Non-pigmented ciliary epithelial cell (primary cell): ENCODE results near the gene NBPF6.
"Not testable (repeated sequence)": the region's sequence is repeated elsewhere in the genome, so short reads cannot be mapped to it uniquely, and the experiment has no call there.

ENCODE experiments used
- DNase-seq: peaks from one replicate; pipeline ENCODE4 v3.0.0-alpha.2; 2010; ENCODE audit warnings: low read depth

Gene NBPF6, protein sequence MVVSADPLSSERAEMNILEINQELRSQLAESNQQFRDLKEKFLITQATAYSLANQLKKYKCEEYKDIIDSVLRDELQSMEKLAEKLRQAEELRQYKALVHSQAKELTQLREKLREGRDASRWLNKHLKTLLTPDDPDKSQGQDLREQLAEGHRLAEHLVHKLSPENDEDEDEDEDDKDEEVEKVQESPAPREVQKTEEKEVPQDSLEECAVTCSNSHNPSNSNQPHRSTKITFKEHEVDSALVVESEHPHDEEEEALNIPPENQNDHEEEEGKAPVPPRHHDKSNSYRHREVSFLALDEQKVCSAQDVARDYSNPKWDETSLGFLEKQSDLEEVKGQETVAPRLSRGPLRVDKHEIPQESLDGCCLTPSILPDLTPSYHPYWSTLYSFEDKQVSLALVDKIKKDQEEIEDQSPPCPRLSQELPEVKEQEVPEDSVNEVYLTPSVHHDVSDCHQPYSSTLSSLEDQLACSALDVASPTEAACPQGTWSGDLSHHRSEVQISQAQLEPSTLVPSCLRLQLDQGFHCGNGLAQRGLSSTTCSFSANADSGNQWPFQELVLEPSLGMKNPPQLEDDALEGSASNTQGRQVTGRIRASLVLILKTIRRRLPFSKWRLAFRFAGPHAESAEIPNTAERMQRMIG

DNA sequence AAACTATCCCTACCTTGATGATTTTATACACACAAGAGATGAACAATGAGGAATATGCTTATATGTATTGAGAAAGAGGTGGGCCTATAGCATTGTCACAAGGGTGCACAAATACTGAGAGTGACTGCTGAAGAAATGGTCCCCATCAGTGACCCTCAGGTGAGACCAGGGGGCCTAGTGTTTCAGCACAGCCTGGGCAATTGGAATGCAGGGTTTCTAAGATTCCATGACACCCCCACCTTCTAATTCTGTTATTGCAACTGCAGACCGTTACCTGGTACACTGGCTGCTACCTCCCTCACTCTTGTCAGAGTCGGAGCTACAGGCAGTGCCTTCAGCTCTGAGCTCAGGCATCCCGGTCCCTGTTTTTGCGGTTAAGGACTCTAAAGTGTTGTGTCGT, at the start of gene NBPF6:
Gene NBPF6 (plus strand): TSS at position 301 of the 400 bp plus-strand sequence. CDS start 259 bp downstream, outside the sequence.
- DNase-seq, result not testable (repeated sequence)

DNA sequence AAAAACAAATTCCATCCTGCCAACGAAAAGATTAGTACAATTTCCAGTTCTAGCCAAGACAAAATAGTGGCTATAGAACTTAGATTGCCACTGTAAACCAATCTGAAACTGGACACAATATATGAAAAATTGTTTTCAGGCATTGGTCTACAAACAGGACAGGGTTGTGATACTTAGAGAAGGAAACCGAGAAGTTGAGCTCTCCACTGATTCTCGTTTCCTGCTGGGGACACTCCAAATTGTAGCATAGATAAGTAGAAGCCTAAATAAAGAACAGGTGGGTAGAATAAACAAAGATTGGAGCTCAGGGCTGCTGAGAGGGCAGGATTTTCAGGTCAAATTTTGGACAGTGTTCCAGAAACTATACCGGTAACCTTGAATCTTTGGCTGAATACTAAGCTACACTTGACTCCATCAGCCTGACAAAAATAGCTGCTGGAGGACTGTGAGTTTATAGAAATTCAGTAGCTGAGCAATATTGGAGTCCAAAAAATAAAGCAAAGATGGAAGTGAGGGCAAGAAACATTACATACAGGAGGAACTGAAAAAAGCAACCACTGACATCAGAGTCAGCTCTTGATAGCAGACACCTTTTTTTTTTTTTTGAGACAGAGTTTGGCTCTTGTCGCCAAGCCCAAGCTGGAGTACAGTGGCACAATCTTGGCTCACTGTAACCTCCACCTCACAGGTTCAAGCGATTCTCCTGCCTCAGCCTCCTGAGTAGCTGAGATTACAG, 38.9 kb upstream of the NBPF6 start:
- DNase-seq, result not testable (repeated sequence)

DNA sequence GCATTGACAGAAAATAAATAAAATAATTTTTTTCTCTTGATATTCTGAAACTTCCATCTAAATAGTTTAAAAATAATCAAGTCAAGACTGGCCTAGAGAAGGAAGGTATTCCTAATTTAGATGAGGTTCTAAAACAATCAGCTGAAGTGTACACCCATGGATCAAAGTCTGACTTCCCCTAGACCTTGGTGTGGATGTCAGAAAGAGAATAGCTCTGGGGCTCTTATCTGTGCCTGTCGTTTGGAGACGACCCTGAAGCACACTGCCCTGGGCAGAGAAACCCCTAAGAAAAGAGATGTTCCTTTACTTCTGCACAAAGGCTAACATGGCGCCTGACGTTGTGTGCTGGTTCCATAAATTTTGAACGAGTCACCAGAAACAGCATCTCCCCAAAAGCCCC, 30.0 kb upstream of the NBPF6 start:
- DNase-seq, result not testable (repeated sequence)

DNA sequence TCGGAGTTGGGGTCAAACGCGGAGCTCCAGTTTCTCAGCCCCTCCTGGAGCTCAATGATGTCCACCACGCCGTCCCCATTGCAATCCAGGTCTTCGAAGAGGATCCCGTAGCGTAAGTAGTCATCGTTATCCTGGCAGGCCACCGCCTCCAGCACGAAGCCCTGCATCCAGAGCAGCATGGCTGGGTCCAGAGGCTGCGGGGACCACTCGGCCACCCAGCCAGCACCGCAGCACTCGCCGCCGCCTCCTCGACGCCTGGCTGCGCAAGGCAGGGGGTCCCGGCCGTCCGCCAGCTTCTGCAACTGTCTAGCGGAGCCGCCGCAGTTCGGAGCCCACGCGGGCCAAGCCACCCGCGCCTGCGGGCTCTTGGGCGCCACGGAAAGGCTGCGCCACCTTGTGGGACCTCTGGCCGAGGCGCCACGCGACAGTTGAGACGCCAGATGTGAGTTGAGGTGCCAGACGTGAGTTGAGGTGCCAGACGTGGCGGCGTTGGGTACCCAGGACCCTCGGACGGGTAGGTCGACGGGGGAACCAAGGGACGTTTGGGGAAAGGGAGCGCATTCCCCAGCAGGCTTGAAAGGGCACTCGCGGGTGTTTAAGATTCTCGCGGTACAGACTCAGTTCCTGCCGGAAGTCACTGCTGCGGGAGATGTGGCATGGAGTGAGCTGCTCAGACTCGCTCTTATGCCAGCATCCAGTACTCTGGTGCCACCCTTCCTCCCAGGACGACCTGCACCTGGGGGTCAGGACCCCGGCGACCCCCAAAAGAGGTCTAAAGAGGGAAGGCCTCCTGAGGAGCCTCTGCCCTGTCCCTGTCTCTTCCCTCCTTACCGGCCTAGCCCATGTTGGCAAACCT, 28.9 kb upstream of the NBPF6 start:
- not testable (repeated sequence) for DNase-seq

DNA sequence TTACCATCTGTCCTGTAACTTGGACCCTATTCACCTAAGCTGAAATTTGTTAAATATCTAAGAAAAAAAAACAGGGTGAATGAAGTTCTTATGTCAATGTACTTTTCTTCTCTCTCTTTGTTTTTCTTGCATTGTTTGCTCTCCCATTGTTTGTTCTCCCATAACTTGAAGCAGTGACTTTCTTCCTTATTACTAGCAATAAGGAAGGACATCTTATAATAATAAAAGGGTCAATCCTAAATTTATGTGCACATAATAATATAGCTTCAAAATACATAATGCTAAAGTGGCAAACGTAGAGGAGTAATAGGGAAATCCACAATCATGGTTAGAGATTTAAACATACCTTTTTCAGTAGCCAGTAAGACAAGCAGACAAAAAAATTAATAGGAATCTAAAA, 23.3 kb upstream of the NBPF6 start:
- not testable (repeated sequence) for DNase-seq

DNA sequence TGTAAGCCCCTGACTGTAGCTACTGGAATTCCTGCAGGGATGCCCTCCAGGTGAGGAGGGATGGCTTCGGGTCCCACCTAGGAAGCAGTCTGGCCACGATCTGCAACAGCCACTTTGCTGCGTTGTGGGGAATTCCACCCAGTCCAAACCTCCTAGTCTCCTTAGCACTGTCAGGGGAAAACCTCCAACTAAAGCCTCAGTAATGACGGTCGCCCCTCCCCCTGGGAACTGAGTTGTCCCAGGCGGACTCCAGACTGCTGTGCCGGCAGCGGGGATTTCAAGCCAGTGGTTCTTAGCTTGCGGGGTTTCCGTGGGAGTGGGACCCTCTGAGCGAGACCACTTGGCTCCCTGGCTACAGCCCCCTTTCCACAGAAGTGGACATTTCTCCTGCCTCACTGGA, 18.1 kb upstream of the NBPF6 start:
- DNase-seq, result not testable (repeated sequence)

DNA sequence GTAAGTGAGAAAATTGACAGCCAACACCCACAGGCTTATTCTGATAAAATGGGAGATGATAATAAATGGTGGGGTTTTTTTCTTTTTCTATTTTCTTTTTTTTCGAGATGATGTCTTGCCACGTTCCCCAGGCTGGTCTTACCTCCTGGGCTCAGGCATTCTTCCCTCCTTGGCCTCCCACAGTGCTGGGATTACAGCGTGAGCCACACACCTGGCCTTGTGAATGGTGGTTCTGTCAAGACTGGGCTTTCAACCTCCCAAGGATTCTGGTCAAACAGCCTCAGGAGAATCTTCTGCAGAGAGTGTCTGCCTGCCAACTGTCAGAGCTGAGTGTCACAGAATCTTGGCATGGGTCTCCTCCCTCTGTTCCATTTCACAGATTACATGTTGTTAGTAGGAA, 16.7 kb upstream of the NBPF6 start:
- not testable (repeated sequence) for DNase-seq

DNA sequence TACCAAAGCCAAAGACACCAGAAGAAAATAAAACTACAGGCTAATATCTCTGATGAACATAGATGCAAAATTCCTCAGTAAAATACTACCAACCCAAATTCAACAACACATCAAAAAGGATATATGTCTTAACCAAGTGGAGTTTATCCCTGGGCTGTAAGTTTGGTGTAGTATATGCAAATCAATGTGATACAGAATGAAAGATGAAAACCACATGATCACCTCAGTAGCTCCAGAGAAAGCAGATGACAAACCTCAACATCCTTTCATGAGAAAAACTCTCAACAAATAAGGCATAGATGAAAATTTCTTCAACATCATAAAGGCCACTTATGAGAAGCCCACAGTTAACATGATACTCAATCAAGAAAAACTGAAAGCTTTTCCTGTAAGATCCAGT, 11.6 kb upstream of the NBPF6 start:
- DNase-seq, result not testable (repeated sequence)

DNA sequence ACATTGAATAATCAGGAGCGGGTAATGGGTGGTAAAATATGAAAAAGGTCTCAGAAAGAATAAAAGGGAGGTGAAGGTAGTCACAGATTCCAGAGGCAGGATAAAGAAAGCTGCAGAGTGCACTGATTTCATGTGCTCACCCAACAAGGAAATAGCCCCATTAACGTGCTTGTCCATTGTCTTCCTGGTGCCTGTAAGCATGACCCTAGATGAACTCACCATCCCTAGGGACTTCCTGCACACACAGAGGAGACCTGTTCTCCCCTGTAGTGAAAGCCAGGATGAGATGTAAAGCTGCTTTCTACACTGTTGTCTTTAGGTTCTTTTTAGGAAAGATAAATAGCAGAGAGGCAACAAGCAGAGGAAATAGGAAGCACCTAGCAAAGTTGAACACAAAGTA, 4.4 kb downstream of the NBPF6 start:
- not testable (repeated sequence) for DNase-seq

DNA sequence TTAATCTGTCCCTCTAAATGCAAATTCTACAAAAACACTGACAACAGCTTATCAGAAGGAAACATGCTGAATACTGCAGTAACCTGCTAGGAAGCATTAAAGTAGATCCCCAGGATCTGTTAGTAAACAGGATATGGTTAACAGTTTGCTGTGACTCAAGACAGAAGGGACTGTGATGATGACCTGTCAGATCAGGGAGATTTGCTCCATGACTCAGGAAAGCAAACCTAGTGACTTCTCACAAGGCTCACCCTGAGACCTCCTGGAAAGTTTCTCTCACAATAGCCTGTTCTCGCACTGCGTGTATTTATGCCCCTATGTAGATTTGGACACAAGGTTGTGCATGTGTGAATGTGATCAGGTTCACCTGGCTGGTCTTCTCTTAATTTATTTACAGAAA, 8.5 kb downstream of the NBPF6 start:
- DNase-seq, result not testable (repeated sequence)

DNA sequence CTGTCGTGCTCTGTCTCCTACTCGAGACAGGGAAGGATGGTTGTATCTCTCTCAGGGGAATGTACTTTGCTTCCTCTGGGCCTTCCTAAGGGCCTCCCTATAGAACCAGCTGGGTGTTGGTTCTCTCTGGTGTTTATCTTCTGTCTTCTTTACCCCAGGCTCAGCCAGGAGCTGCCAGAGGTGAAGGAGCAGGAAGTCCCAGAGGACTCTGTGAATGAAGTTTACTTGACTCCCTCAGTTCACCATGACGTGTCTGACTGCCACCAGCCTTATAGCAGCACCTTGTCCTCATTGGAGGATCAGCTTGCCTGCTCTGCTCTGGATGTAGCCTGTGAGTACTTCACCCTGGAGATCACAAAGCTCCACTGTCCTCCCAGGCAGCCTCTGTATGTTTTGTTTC, 11.6 kb downstream of the NBPF6 start:
- not testable (repeated sequence) for DNase-seq

DNA sequence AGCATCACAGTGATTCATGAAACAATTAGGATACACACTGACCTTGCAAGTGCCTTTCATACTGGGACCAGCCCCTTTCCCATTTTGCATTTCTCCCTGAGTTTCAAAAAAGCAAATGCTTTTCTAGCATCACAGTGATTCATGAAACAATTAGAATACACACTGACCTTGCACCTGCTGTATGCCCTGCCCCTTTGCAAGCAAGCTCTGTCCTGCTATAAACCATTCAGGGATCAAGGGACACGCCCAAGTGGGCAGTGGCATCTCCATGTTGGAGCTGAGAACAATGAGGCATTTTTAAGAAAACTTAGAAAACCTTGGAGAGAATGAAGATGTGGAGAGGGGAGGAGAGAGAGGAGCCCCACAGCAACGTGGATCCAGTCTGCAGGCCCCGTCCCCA, 13.8 kb downstream of the NBPF6 start:
- not testable (repeated sequence) for DNase-seq

DNA sequence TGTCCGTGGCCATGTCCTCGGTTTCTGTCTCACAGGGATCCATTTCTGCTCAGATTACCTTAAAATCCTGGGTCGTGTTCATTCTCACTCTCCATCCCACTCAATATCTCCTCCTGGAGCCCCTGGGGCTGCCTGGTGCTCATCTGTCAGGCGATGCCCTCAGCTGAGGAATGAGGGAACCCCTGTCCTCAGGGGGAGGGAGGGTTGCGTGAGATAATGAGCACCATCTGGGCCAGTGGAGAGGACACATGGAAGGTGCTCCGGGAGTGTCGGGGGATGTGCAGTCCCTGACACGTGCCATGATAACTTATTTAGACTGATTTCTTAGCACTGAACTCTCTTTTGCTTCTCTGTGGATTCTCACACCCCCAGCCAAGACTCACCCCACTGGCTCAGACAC, 16.0 kb downstream of the NBPF6 start:
- not testable (repeated sequence) for DNase-seq

DNA sequence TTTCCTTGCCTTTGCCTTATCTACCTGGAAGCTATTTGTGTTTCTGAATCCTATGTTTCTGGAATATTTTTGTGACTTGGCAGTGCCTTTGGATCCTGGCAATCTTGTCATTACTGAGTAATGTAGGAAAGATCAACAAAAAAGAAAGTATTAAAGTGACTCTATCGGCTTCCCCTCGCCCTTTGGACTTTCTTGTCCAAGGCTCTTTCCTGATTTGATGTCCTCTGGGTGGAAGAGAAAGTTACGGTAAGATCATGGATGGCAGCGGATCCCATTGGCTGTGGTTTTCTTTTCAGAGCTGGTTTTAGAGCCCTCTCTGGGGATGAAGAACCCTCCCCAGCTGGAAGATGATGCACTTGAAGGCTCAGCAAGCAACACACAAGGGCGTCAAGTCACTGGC, 17.0 kb downstream of the NBPF6 start:
- not testable (repeated sequence) for DNase-seq

DNA sequence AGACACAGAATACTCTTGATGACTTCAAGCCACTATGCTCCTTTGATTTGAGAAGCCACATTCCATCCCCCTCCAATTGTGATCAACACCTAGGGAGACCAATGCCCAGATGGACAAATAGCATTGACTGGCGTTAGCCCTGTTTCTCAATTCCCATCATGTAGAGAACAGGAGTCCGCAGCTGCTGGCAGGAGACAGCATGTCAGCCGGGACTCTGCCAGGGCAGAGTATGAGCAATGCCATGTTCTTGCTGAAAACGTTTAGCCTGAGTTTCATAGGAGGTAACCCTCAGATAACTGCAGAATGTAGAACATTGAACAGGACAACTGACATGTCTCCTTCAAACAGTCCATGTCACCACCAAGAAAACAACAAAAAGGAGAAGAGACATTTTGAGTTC, 20.6 kb downstream of the NBPF6 start:
- DNase-seq, result not testable (repeated sequence)

DNA sequence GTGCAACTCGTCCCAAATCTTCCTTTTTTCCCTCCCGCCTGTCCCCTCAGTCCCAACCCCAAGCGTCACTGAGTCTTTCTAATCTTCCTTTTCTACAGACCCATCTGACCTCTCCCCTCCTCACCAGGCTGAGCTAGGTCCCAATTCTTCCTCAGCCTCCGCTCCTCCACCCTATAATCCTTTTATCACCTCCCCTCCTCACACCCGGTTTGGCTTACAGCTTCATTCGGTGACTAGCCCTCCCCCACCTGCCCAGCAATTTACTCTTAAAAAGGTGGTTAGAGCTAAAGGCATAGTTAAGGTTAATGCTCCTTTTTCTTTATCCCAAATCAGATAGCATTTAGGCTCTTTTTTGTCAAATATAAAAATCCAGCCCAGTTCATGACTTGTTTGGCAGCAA, 24.4 kb downstream of the NBPF6 start:
- DNase-seq, result not testable (repeated sequence)

DNA sequence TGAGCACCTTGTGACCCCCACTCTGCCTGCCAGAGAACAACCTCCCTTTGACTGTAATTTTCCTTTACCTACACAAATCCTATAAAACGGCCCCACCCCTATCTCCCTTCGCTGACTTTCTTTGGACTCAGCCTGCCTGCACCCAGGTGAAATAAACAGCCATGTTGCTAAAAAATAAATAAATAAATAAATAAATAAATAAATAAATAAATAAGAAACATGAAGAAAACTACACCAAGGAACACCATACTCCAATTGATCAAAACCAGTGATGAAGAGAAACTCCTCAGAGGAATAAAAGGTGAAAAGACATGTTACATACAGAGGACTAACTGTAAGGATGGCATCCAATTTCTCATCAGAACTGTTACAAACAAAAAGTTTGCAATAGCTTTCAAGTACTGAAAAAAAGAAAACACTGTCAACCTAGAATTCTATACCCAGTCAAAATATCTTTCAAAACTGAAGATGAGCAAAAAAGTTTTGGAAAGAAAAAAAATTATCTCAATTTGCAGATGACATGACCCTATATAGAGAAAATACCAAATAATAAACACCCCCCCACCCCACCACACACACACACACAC, 28.4 kb downstream of the NBPF6 start:
- no peak for DNase-seq

DNA sequence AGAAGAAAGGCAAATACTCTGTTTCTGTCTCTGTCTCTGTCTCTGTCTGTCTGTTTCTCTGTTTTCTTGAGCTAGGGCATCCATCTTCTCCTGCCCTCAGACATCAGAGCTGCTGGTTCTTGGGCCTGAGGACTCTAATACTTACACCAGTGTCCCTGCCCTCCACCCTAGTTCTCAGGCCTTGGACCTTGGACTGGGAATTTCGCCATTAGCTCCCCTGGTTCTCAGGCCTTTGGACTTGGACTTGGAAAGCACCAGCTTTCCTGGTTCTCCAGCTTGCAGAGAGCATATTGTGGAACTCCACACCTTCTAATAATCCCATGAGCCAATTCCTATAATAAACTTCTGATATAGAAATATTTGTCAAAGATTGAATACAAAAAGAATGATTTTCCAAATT, 32.6 kb downstream of the NBPF6 start:
- DNase-seq, result no peak

DNA sequence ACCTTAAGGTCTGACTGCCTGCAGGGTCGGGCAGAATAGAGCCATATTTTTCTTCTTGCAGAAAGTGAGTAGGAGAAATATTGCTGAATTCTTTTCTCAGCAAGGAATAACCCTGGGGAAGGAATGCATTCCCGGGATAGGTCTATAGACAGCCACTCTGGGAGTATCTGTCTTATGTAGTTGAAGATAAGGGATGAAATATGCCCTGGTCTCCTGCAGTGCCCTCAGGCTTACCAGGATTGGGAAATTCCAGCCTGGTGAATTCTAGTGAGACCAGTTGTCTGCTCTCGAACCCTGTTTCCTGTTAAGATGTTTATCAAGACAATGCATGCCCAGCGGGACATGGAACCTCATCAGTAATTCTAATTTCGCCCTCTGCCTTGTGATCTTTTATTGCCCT, 35.8 kb downstream of the NBPF6 start:
- DNase-seq, result not testable (repeated sequence)

DNA sequence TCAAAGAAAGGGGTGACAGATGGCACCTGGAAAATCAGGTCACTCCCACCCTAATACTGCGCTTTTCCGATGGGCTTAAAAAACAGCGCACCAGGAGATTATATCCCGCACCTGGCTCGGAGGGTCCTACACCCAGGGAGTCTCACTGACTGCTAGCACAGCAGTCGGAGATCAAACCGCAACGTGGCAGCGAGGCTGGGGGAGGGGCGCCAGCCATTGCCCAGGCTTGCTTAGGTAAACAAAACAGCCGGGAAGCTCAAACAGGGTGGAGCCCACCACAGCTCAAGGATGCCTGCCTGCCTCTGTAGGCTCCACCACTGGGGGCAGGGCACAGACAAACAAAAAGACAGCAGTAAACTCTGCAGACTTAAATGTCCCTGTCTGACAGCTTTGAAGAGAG, 36.6 kb downstream of the NBPF6 start:
- not testable (repeated sequence) for DNase-seq

DNA sequence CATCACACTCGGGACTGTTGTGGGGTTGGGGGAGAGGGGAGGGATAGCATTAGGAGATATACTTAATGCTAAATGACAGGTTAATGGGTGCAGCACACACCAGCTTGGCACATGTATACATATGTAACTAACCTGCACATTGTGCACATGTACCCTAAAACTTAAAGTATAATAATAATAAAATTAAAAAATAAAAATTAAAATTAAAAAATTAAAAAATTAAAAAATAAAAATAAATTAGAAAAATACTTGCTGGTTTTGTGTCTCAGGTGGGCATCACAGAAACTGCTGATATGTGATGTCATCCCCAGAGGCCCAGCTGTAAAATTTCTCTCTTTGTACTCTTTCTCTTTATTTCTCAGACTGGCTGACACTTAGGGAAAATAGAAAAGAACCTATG, 44.9 kb downstream of the NBPF6 start:
- not testable (repeated sequence) for DNase-seq
